Natural killer cell (primary cell): ENCODE measurements around the gene MIA3. TPM values are rescaled to one million over a fixed set of nuclear protein-coding genes. Genes with fewer than 3 reads are reported as not detected.

Experiments
- ATAC-seq, 3 donors: fragments of 150-1000 bp in 2 of 3; fragments of 200-7000 bp in 1 of 3; cut with Tn5 transposase; 1 replicate in 1 of 3; 2 replicates in 2 of 3; pipeline ENCODE4 v1.10.0; 2021; ENCODE audit warnings: mild to moderate bottlenecking in 2 of 3, moderate library complexity in 2 of 3
- DNase-seq, 2 donors: peaks; one replicate each; pipeline versions ENCODE4 v3.0.0 to v3.0.0-alpha.2; 2013 to 2021; ENCODE audit warnings: mixed read lengths in 1 of 2
- H3K27ac ChIP-seq: one replicate; pipeline ENCODE4 v1.5.1; 2013; ENCODE audit warnings: mild to moderate bottlenecking, low read length
- H3K27me3 ChIP-seq: one replicate; pipeline ENCODE4 v1.6.1; 2013; ENCODE audit warnings: low read length; ENCODE audit not compliant: control insufficient read depth, insufficient read depth
- H3K36me3 ChIP-seq: one replicate; pipeline ENCODE4 v1.6.1; 2013; ENCODE audit warnings: low read length; ENCODE audit not compliant: control insufficient read depth, insufficient read depth
- H3K4me1 ChIP-seq: one replicate; pipeline ENCODE4 v1.6.1; 2013; ENCODE audit warnings: low read length; ENCODE audit not compliant: control insufficient read depth, insufficient read depth
- H3K4me3 ChIP-seq: one replicate; pipeline ENCODE4 v1.5.1; 2013; ENCODE audit warnings: low read length
- H3K9me3 ChIP-seq: one replicate; pipeline ENCODE4 v1.6.1; 2013; ENCODE audit warnings: low read length; ENCODE audit not compliant: control insufficient read depth, insufficient read depth
- H3K27ac Mint-ChIP-seq, 2 donors: one replicate each; pipeline ENCODE4 v1.8.0; 2022; ENCODE audit warnings: mild to moderate bottlenecking in 2 of 2, mixed read lengths in 2 of 2, moderate library complexity in 1 of 2
- H3K27me3 Mint-ChIP-seq, 2 donors: one replicate each; pipeline ENCODE4 v1.8.0; 2022; ENCODE audit warnings: low read depth in 2 of 2, mixed read lengths in 2 of 2
- H3K36me3 Mint-ChIP-seq: one replicate; pipeline ENCODE4 v1.8.0; 2022; ENCODE audit warnings: mixed read lengths
- H3K4me1 Mint-ChIP-seq, 2 donors: one replicate each; pipeline ENCODE4 v1.8.0; 2022; ENCODE audit warnings: mixed read lengths in 2 of 2
- H3K4me3 Mint-ChIP-seq: one replicate; pipeline ENCODE4 v1.8.0; 2022; ENCODE audit warnings: mild to moderate bottlenecking, moderate library complexity, mixed read lengths
- H3K9me3 Mint-ChIP-seq, 2 donors: one replicate each; pipeline ENCODE4 v1.8.0; 2022; ENCODE audit warnings: mixed read lengths in 2 of 2
- WGBS: methylation state at CpG from one replicate; pipeline ENCODE4 v1.1.7; 2013; ENCODE audit warnings: missing lambda C conversion rate; ENCODE audit not compliant: insufficient coverage; 5-methylcytosine and 5-hydroxymethylcytosine counted together
- intact Hi-C: fragments of 100-400 bp; cut with micrococcal nuclease; formaldehyde crosslinking; loops from one replicate; pipeline ENCODE4 v1.14.2; 2022
- total RNA-seq, 4 donors: library from RNA; stranded (reverse); fragments of 120-200 nt in 1 of 4; gene quantifications; one replicate each; pipeline versions ENCODE4 v1.2.3 to v1.2.4, GENCODE V29; 2013 to 2022
- TF ChIP-seq, protein P1 (sequence below): fragments of 200-600 bp; IDR thresholded peaks from one replicate; pipeline ENCODE4 v1.8.0; 2022; ENCODE audit warnings: antibody characterized with exemption

Gene MIA3
- total RNA-seq, 3 donors from 2014 or later (not counting 1 experiment from before 2014, with no cell fraction given), result 87.0 to 98.8 (median 94.0) TPM

GRCh38 chr1:222620566-222620965, 2.7 kb downstream of the MIA3 start:
- H3K4me1 ChIP-seq, result peaks cover 13% of the 10 kb centered on the region
- WGBS, result 83% methylated on average over 2 of the region's 2 CpGs
- intact Hi-C loops, result no loop called here
- no peaks in the 10 kb centered on the region for H3K9me3 ChIP-seq
- Mint-ChIP-seq H3K9me3 (no peaks in the 10 kb centered on the region), H3K4me3 (peak overlapping the region; percentile 47), H3K27ac (no peak overlapping the region), H3K4me1 (peaks cover 23 to 26% of the 10 kb centered on the region in 2 donors), H3K27me3 (peaks cover 5 to 8% of the 10 kb centered on the region in 2 donors), H3K36me3 (no peaks in the 10 kb centered on the region)
- ATAC-seq (no peak), DNase-seq (no peak)
- no peak overlapping the region for H3K4me3 ChIP-seq
- H3K36me3 ChIP-seq, result peaks cover 11% of the 10 kb centered on the region
- no peaks in the 10 kb centered on the region for H3K27me3 ChIP-seq
- no peak overlapping the region for H3K27ac ChIP-seq
- TF ChIP-seq, protein P1, sequence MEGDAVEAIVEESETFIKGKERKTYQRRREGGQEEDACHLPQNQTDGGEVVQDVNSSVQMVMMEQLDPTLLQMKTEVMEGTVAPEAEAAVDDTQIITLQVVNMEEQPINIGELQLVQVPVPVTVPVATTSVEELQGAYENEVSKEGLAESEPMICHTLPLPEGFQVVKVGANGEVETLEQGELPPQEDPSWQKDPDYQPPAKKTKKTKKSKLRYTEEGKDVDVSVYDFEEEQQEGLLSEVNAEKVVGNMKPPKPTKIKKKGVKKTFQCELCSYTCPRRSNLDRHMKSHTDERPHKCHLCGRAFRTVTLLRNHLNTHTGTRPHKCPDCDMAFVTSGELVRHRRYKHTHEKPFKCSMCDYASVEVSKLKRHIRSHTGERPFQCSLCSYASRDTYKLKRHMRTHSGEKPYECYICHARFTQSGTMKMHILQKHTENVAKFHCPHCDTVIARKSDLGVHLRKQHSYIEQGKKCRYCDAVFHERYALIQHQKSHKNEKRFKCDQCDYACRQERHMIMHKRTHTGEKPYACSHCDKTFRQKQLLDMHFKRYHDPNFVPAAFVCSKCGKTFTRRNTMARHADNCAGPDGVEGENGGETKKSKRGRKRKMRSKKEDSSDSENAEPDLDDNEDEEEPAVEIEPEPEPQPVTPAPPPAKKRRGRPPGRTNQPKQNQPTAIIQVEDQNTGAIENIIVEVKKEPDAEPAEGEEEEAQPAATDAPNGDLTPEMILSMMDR, result no peak

- intact Hi-C loops, result no loop called here
- Histone ChIP-seq H3K36me3 (peaks cover 28% of the 10 kb centered on the region), H3K27ac (no peak overlapping the region), H3K4me3 (no peak overlapping the region), H3K4me1 (peaks cover 7% of the 10 kb centered on the region), H3K27me3 (no peaks in the 10 kb centered on the region), H3K9me3 (no peaks in the 10 kb centered on the region)
- TF ChIP-seq, protein P1, result no peak
- no peak overlapping the region for H3K4me3 Mint-ChIP-seq
- WGBS, result 98% methylated on average over 3 of the region's 5 CpGs
- no peaks in the 10 kb centered on the region for H3K27me3 Mint-ChIP-seq
- no peaks in the 10 kb centered on the region for H3K9me3 Mint-ChIP-seq
- ATAC-seq (no peak), DNase-seq (no peak)
- H3K27ac Mint-ChIP-seq, result no peak overlapping the region
- peaks cover 8% of the 10 kb centered on the region for H3K36me3 Mint-ChIP-seq
- H3K4me1 Mint-ChIP-seq, result peaks cover 18 to 23% of the 10 kb centered on the region in 2 donors
Measured at GRCh38 chr1:222622765-222623164, 4.9 kb downstream of the MIA3 start.

DNA sequence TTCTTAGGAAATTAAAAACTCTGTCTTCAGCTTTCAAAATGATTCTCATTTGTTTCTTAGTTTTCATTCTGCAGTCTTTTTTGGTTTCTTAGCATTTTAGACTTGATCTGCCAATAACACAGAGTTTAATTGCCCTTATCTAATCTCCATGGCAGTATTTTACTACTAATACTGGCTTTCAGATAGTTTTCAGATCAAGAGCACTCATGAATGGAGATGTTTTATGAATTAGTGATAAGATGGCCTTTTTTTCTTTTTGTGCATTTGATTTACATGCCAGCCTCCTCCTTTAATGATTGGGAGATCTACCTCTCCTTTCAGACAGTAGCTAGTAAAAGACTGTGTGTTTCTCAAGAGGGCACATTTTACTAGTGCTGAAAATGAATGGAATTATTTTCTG, 5.6 kb downstream of the MIA3 start:
- DNase-seq (no peak), ATAC-seq (no peak)
- Histone ChIP-seq H3K27ac (no peak overlapping the region), H3K27me3 (no peaks in the 10 kb centered on the region), H3K9me3 (no peaks in the 10 kb centered on the region), H3K4me1 (peaks cover 7% of the 10 kb centered on the region), H3K4me3 (no peak overlapping the region), H3K36me3 (peaks cover 32% of the 10 kb centered on the region)
- H3K4me3 Mint-ChIP-seq, result no peak overlapping the region
- H3K4me1 Mint-ChIP-seq, result peaks cover 18 to 23% of the 10 kb centered on the region in 2 donors
- peaks cover 14% of the 10 kb centered on the region for H3K36me3 Mint-ChIP-seq
- intact Hi-C loops, result no loop called here
- no peak overlapping the region for H3K27ac Mint-ChIP-seq
- H3K27me3 Mint-ChIP-seq, result no peaks in the 10 kb centered on the region
- H3K9me3 Mint-ChIP-seq, result no peaks in the 10 kb centered on the region
- TF ChIP-seq, protein P1, result no peak

DNA sequence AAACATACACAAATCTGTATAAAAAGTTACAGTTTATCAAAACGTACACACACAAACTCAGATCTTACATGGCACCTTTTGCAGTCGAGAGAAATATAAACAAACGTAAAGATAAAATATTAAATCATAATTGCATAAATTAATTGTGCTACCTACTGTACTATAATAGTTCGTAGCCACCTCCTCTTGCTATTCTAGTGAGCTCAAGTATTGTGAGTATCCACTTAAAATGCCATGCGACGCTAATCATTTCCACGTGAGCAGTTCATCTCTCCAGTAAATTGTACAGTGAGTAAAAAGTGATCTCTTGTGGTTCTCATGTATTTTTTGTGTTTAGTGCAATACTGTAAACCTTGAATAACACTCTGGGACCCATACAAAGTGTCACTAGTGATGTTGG, 6.3 kb downstream of the MIA3 start:
- ATAC-seq, result no peak
- peaks cover 32% of the 10 kb centered on the region for H3K36me3 ChIP-seq
- no peak overlapping the region for H3K4me3 ChIP-seq
- Mint-ChIP-seq H3K4me1 (peaks cover 10 to 16% of the 10 kb centered on the region in 2 donors), H3K27me3 (no peaks in the 10 kb centered on the region), H3K4me3 (no peak overlapping the region), H3K27ac (no peak overlapping the region), H3K9me3 (no peaks in the 10 kb centered on the region), H3K36me3 (peaks cover 22% of the 10 kb centered on the region)
- H3K9me3 ChIP-seq, result no peaks in the 10 kb centered on the region
- no peaks in the 10 kb centered on the region for H3K27me3 ChIP-seq
- no peak for DNase-seq
- intact Hi-C loops, result no loop called here
- TF ChIP-seq, protein P1, result no peak
- no peak overlapping the region for H3K27ac ChIP-seq
- WGBS, result 100% methylated on average over 5 of the region's 7 CpGs
- H3K4me1 ChIP-seq, result no peaks in the 10 kb centered on the region
